PC-3 (cell line): ENCODE measurements around the gene SCIN. TPM values are rescaled to one million over a fixed set of nuclear protein-coding genes. Genes with fewer than 3 reads are reported as not detected.
A peak's percentile ranks its signal among the peaks of the same experiment; 100 is the strongest.

Experiments
- ATAC-seq: fragments of 200-7000 bp; cut with Tn5 transposase; 2 replicates; pipeline ENCODE4 v1.9.1; 2020; ENCODE audit warnings: mild to moderate bottlenecking, moderate library complexity
- BruUV-seq: library from RNA; stranded (reverse); fragments of 400-500 nt; replicated peaks from 2 replicates; lab custom pipeline; 2021; lab: Mats Ljungman, UMichigan
- CTCF ChIA-PET: fragments of 300-600 bp; sonication (Branson Sonifier 250); formaldehyde crosslinking; loops from one replicate; lab custom pipeline; 2022; ENCODE audit warnings: antibody characterized with exemption; lab: Charles Lee
- POLR2A ChIA-PET: fragments of 300-600 bp; sonication (Branson Sonifier 250); formaldehyde crosslinking; loops from one replicate; lab custom pipeline; 2022; ENCODE audit warnings: antibody characterized with exemption; ENCODE audit not compliant: unreplicated experiment; lab: Charles Lee
- DNase-seq: peaks from one replicate; pipeline ENCODE4 v3.0.0-alpha.2; 2015
- H2AFZ ChIP-seq: fragments of 300-600 bp; sonication (generic); 2 replicates; pipeline ENCODE4 v1.6.0; 2016; ENCODE audit warnings: antibody characterized with exemption, low read length
- H3F3A ChIP-seq: fragments of 300-600 bp; sonication (generic); one replicate; pipeline ENCODE4 v1.6.0; 2017; ENCODE audit warnings: antibody characterized with exemption, low read length, control low read depth, mild to moderate bottlenecking; ENCODE audit not compliant: unreplicated experiment
- H3K27ac ChIP-seq: fragments of 300-600 bp; sonication (generic); 2 replicates; pipeline ENCODE4 v1.5.1; 2016; ENCODE audit warnings: mild to moderate bottlenecking, low read length
- H3K27me3 ChIP-seq: fragments of 300-600 bp; sonication (generic); 2 replicates; pipeline ENCODE4 v1.6.1; 2016; ENCODE audit warnings: low read length, mixed read lengths
- H3K36me3 ChIP-seq: fragments of 300-600 bp; sonication (generic); 2 replicates; pipeline ENCODE4 v1.6.1; 2016; ENCODE audit warnings: low read depth, mixed run types, low read length, mixed read lengths
- H3K4me1 ChIP-seq: fragments of 300-600 bp; sonication (generic); 2 replicates; pipeline ENCODE4 v1.5.1; 2016; ENCODE audit warnings: low read length; ENCODE audit not compliant: insufficient read depth
- H3K4me2 ChIP-seq: fragments of 300-600 bp; sonication (generic); 2 replicates; pipeline ENCODE4 v1.6.0; 2016; ENCODE audit warnings: low read length
- H3K4me3 ChIP-seq: fragments of 300-600 bp; sonication (generic); 2 replicates; pipeline ENCODE4 v1.5.1; 2016; ENCODE audit warnings: mild to moderate bottlenecking, low read length, mixed read lengths
- H3K79me2 ChIP-seq: fragments of 300-600 bp; sonication (generic); 2 replicates; pipeline ENCODE4 v1.6.1; 2017; ENCODE audit warnings: low read length, mixed read lengths
- H3K9ac ChIP-seq: fragments of 300-600 bp; sonication (generic); 2 replicates; pipeline ENCODE4 v1.6.0; 2016; ENCODE audit warnings: mild to moderate bottlenecking, low read length
- H3K9me2 ChIP-seq: fragments of 300-600 bp; sonication (generic); replicated peaks from 2 replicates; pipeline ENCODE4 v1.6.1; 2016; ENCODE audit warnings: mixed run types, low read length, mixed read lengths
- H3K9me3 ChIP-seq: fragments of 300-600 bp; sonication (generic); 2 replicates; pipeline ENCODE4 v1.6.1; 2016; ENCODE audit warnings: low read length, mixed read lengths
- H4K20me1 ChIP-seq: fragments of 300-600 bp; sonication (generic); 2 replicates; pipeline ENCODE4 v1.6.1; 2016; ENCODE audit warnings: low read length, mixed read lengths
- CTCF ChIP-seq: fragments of 300-600 bp; sonication (generic); conservative IDR thresholded peaks from 2 replicates; pipeline ENCODE4 v1.5.1; 2017; ENCODE audit warnings: antibody characterized with exemption, low read depth, mild to moderate bottlenecking, low read length
- EZH2 ChIP-seq: fragments of 300-600 bp; sonication (generic); IDR thresholded peaks from one replicate; pipeline ENCODE4 v1.6.1; 2017; ENCODE audit warnings: antibody characterized with exemption, mild to moderate bottlenecking, low read length; ENCODE audit not compliant: unreplicated experiment
- EZH2phosphoT487 ChIP-seq: fragments of 300-600 bp; sonication (generic); IDR thresholded peaks from 2 replicates; pipeline ENCODE4 v1.6.1; 2018; ENCODE audit warnings: mild to moderate bottlenecking, antibody characterized with exemption, low read length, borderline replicate concordance
- intact Hi-C: fragments of 100-400 bp; cut with micrococcal nuclease; formaldehyde crosslinking; loops from 2 replicates; pipeline ENCODE4 v1.9.0; 2023
- total RNA-seq: library from RNA; depleted of rRNA; stranded (reverse); fragments of >200 nt; gene quantifications from 2 replicates; pipeline ENCODE4 v1.2.3, GENCODE V29; 2014

The SCIN gene
- total RNA-seq, 1 experiment from 2014 or later, result 0.91 TPM

GRCh38 chr7:12573885-12574284, 3.4 kb downstream of the SCIN start:
- peak overlapping the region; percentile 46 for H3K4me2 ChIP-seq
- CTCF ChIA-PET, result no interaction called here
- ATAC-seq, result peak; percentile 9; the same call in 1 of the 2 replicates

GRCh38 chr7:12578930-12579640, 8.6 kb downstream of the SCIN start:
- ATAC-seq (no peak), DNase-seq (no peak)
- no peak overlapping the region for H3K4me2 ChIP-seq
- ChIA-PET POLR2A (no interaction called here), CTCF (no interaction called here)
- TF ChIP-seq CTCF, result no peak
- H3K27me3 ChIP-seq, result no peaks in the 10 kb centered on the region
- no peaks in the 10 kb centered on the region for H3K36me3 ChIP-seq
- H3K27ac ChIP-seq, result no peak overlapping the region
- no peaks in the 10 kb centered on the region for H3K9me3 ChIP-seq
- H3K79me2 ChIP-seq, result no peaks in the 10 kb centered on the region
- no peaks in the 10 kb centered on the region for H3F3A ChIP-seq
- intact Hi-C loops, result no loop called here
- BruUV-seq, result no TSS peak
- H3K9me2 ChIP-seq, result no peaks in the 10 kb centered on the region
- no peak overlapping the region for H3K9ac ChIP-seq
- peaks cover 9% of the 10 kb centered on the region for H3K4me1 ChIP-seq
- H4K20me1 ChIP-seq, result no peaks in the 10 kb centered on the region
- no peak overlapping the region for H2AFZ ChIP-seq
- H3K4me3 ChIP-seq, result no peak overlapping the region

More at GRCh38 chr7:12573885-12574284, 3.4 kb downstream of the SCIN start:
- Histone ChIP-seq H3K27ac (no peak overlapping the region), H3K9me3 (no peaks in the 10 kb centered on the region), H3K9ac (no peak overlapping the region), H3K36me3 (no peaks in the 10 kb centered on the region), H3F3A (no peaks in the 10 kb centered on the region), H3K27me3 (no peaks in the 10 kb centered on the region), H3K4me1 (peaks cover 34% of the 10 kb centered on the region; the same call in 1 of the 2 replicates), H2AFZ (no peak overlapping the region), H3K79me2 (no peaks in the 10 kb centered on the region), H4K20me1 (no peaks in the 10 kb centered on the region), H3K4me3 (no peak overlapping the region), H3K9me2 (no peaks in the 10 kb centered on the region)
- intact Hi-C loops, result no loop called here
- DNase-seq, result peak; percentile 60
- BruUV-seq, result no TSS peak
- TF ChIP-seq EZH2 (no peak), CTCF (no peak), EZH2phosphoT487 (no peak)
- POLR2A ChIA-PET, result no interaction called here

- CTCF ChIA-PET, result no interaction called here
These were observed 11.4 kb downstream of the SCIN start for GRCh38 chr7:12581897-12582296.

More at GRCh38 chr7:12581897-12582296, 11.4 kb downstream of the SCIN start:
- Histone ChIP-seq H3K27ac (no peak overlapping the region), H3K4me2 (no peak overlapping the region), H3K9ac (no peak overlapping the region), H3K9me3 (no peaks in the 10 kb centered on the region), H3K36me3 (no peaks in the 10 kb centered on the region), H3K4me1 (peaks cover 16% of the 10 kb centered on the region), H3F3A (no peaks in the 10 kb centered on the region), H3K79me2 (no peaks in the 10 kb centered on the region), H3K27me3 (no peaks in the 10 kb centered on the region), H2AFZ (no peak overlapping the region), H3K9me2 (no peaks in the 10 kb centered on the region), H3K4me3 (no peak overlapping the region), H4K20me1 (no peaks in the 10 kb centered on the region)
- BruUV-seq, result no TSS peak
- POLR2A ChIA-PET, result no interaction called here
- ATAC-seq (no peak), DNase-seq (no peak)
- TF ChIP-seq CTCF (no peak), EZH2phosphoT487 (no peak), EZH2 (no peak)
- intact Hi-C loops, result no loop called here
